Esophagus muscularis mucosa (tissue), 4 donors: ENCODE data around the gene ZNF260. TPM values are rescaled to one million over a fixed set of nuclear protein-coding genes. Genes with fewer than 3 reads are reported as not detected.

Source experiments
- DNase-seq: peaks from one replicate; pipeline ENCODE4 v3.0.0-alpha.2; 2017; ENCODE audit errors: extremely low spot score
- H3K27ac ChIP-seq, 4 donors: fragments of 200-600 bp; sonication (generic); replicated peaks in 1 of 4; 1 replicate in 3 of 4; 2 replicates in 1 of 4; pipeline ENCODE4 v1.5.1; 2016 to 2019; ENCODE audit warnings: mild to moderate bottlenecking in 1 of 4
- H3K27me3 ChIP-seq, 4 donors: fragments of 200-600 bp; sonication (generic); one replicate each; pipeline versions ENCODE4 v1.5.1 to v1.6.0; 2016 to 2019
- H3K36me3 ChIP-seq, 4 donors: fragments of 200-600 bp; sonication (generic); one replicate each; pipeline ENCODE4 v1.5.1; 2016 to 2019
- H3K4me1 ChIP-seq, 4 donors: fragments of 200-600 bp; sonication (generic); one replicate each; pipeline ENCODE4 v1.5.1; 2016 to 2019
- H3K4me3 ChIP-seq, 4 donors: fragments of 200-600 bp; sonication (generic); 1 replicate in 2 of 4; 2 replicates in 2 of 4; pipeline ENCODE4 v1.5.1; 2016 to 2019; ENCODE audit warnings: mild to moderate bottlenecking in 4 of 4, moderate library complexity in 1 of 4
- H3K9me3 ChIP-seq, 4 donors: fragments of 200-600 bp; sonication (generic); 1 replicate in 3 of 4; 2 replicates in 1 of 4; pipeline ENCODE4 v1.5.1; 2016 to 2019
- CTCF ChIP-seq, 3 experiments: fragments of 200-600 bp in 2 of 3; fragments of 450-650 bp in 1 of 3; sonication (generic) in 2 of 3; IDR thresholded peaks; one replicate each; pipeline ENCODE4 v1.5.1; 2017 to 2019; ENCODE audit warnings: antibody characterized with exemption in 3 of 3, mild to moderate bottlenecking in 2 of 3, moderate library complexity in 1 of 3
- EP300 ChIP-seq: sonication (generic); formaldehyde crosslinking; IDR thresholded peaks from one replicate; pipeline ENCODE4 v1.6.1; 2017; ENCODE audit warnings: antibody characterized with exemption
- POLR2A ChIP-seq: fragments of 450-650 bp; IDR thresholded peaks from one replicate; pipeline ENCODE4 v1.6.1; 2017; ENCODE audit warnings: antibody characterized with exemption, moderate library complexity, mild to moderate bottlenecking, low read depth
- POLR2AphosphoS5 ChIP-seq, 2 donors: sonication (generic); formaldehyde crosslinking; IDR thresholded peaks; one replicate each; pipeline ENCODE4 v1.6.1; 2017; ENCODE audit warnings: antibody characterized with exemption in 2 of 2
- WGBS: methylation state at CpG from one replicate; pipeline ENCODE4 v1.1.5; 2018; 5-methylcytosine and 5-hydroxymethylcytosine counted together
- intact Hi-C: fragments of 100-400 bp; cut with DNase I; formaldehyde crosslinking; loops from one replicate; pipeline ENCODE4 v1.15.1; 2023
- total RNA-seq, 4 donors: library from RNA; depleted of rRNA; stranded (reverse); fragments of >200 nt; gene quantifications; one replicate each; pipeline versions ENCODE4 v1.1.0 to v1.2.1, GENCODE V29; 2016

Gene ZNF260
- 10 to 100 TPM in 2 of 4 donors, 1 to 10 TPM in 2; 7.7 to 12.4 (median 10.7) TPM for total RNA-seq

GRCh38 chr19:36528194-36528920, at the start of gene ZNF260:
ZNF260 (minus strand) TSS chr19:36528271; CDS start chr19:36515238, 13,033 bp downstream.
- peak; percentile 98 for DNase-seq
- Histone ChIP-seq H3K27ac (peak within 1 kb of the TSS; percentile 81 to 93 (median 90)), H3K9me3 (peaks cover 5 to 44% (median 19%) of the 10 kb centered on the region in 4 donors), H3K36me3 (peaks cover 3 to 32% (median 14%) of the 10 kb centered on the region in 4 donors), H3K27me3 (no peaks in the 10 kb centered on the region), H3K4me1 (peaks cover 18 to 30% (median 27%) of the 10 kb centered on the region in 4 donors), H3K4me3 (peak within 1 kb of the TSS; percentile 67 to 77 (median 71))
- intact Hi-C loops = loop anchor here (2.0 to 5.0 kb wide), 2 partner anchors 41 to 44 kb away; partner anchors contain the start of genes ZNF529 and ZNF566
- peak; percentile 3 for TF ChIP-seq POLR2A
- peak in 1 of 3 experiments; percentile 8 for TF ChIP-seq CTCF (IDR thresholded peaks at IDR 0.05)
- no peak for TF ChIP-seq EP300
- TF ChIP-seq POLR2AphosphoS5 (IDR thresholded peaks at IDR 0.05) = peak; percentile 82 to 87
- WGBS = under 1% methylated on average over 16 of the region's 55 CpGs

GRCh38 chr19:36577271-36577996, 49.4 kb upstream of the ZNF260 start:
- peaks cover 0 to 10% (median 5%) of the 10 kb centered on the region in 4 donors for H3K9me3 ChIP-seq
- no peak overlapping the region for H3K27ac ChIP-seq
- H3K36me3 ChIP-seq = peaks cover 32 to 64% (median 47%) of the 10 kb centered on the region in 4 donors
- TF ChIP-seq CTCF (IDR thresholded peaks at IDR 0.05) (no peak), POLR2A (no peak), POLR2AphosphoS5 (IDR thresholded peaks at IDR 0.05) (no peak), EP300 (no peak)
- intact Hi-C loops = loop anchor here (10.0 kb wide), 1 partner anchor 87 kb away; the partner anchor contains the start of gene ZNF461
- WGBS = 100% methylated on average over 3 of the region's 3 CpGs
- no peak overlapping the region for H3K4me3 ChIP-seq
- H3K27me3 ChIP-seq = no peaks in the 10 kb centered on the region
- no peak for DNase-seq
- H3K4me1 ChIP-seq = peaks cover 9 to 19% (median 15%) of the 10 kb centered on the region in 4 donors

- TF ChIP-seq EP300 (no peak), POLR2A (no peak)
- Histone ChIP-seq H3K9me3 (peaks cover 0 to 4% (median 0%) of the 10 kb centered on the region in 4 donors), H3K4me3 (peak overlapping the region in 1 of 4 donors; percentile 75), H3K27ac (no peak overlapping the region), H3K36me3 (peaks cover 27 to 52% (median 38%) of the 10 kb centered on the region in 4 donors), H3K4me1 (peaks cover 15 to 30% (median 22%) of the 10 kb centered on the region in 4 donors), H3K27me3 (no peaks in the 10 kb centered on the region)
- 49% methylated on average over 2 of the region's 2 CpGs for WGBS
- intact Hi-C loops = loop anchor here (10.0 kb wide), 1 partner anchor 90 kb away; the partner anchor contains the start of gene ZNF461
- no peak for DNase-seq
These were observed 46.7 kb upstream of the ZNF260 start for GRCh38 chr19:36574741-36575140.

DNA sequence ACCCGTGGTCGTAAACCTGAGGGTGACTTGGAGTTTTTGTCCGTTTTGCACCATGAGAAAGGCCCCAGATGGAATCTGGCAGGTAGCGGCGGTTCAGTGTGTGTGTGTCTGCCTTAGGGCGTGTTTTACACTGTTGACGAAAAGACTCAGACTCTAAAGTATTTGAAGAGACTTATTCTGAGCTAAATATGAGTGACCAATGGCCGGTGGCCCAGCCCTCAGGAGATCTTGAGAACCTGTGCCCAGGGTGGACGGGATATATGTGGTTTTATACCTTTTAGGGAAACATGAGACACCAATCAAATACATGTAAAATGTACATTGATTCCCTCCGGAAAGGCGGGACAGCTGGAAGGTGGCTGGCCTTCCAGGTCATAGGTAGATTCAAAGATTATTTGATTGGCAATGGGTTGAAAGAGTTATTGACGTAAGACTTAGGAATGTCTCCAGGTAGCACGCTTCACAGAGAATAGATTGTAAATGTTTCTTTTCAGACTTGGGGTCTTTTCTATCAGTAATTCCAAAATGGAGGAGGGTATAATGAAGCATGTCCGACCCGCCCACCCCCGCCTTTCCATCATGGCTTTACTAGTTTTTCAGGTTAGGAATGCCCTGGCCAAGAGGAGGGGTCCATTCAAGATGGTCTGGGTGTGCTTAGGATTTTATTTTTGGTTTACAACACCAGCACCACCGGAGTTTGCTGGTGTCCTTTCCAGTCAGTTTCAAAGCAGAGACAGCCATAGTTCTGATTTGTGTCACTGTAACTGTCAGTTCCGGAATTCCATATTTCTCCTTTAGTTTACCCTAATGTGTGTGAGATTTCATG, 46.0 kb upstream of the ZNF260 start:
- Histone ChIP-seq H3K36me3 (peaks cover 25 to 52% (median 38%) of the 10 kb centered on the region in 4 donors), H3K27ac (peak overlapping the region; percentile 82 to 88 (median 84))

More for the DNA sequence above, 46.0 kb upstream of the ZNF260 start:
- intact Hi-C loops = loop anchor here (2.0 to 10.0 kb wide), 2 partner anchors 45 to 91 kb away; partner anchors contain the start of genes ZNF260 and ZNF461
- 29% methylated on average over 13 of the region's 18 CpGs for WGBS
- Histone ChIP-seq H3K9me3 (peaks cover 0 to under 1% (median 0%) of the 10 kb centered on the region in 4 donors), H3K4me1 (peaks cover 15 to 30% (median 22%) of the 10 kb centered on the region in 4 donors), H3K4me3 (peak overlapping the region; percentile 75 to 94 (median 82)), H3K27me3 (no peaks in the 10 kb centered on the region)
- TF ChIP-seq POLR2AphosphoS5 (IDR thresholded peaks at IDR 0.05) = no peak
- TF ChIP-seq CTCF (IDR thresholded peaks at IDR 0.05) = no peak
- no peak for TF ChIP-seq EP300
- TF ChIP-seq POLR2A = no peak
- DNase-seq = no peak
